SW 1271 (cell line): ENCODE measurements around the gene C11orf86.

Experiments used
- DNase-seq, 2 experiments: peaks; one replicate each; lab custom pipeline; 2025; lab: John Stamatoyannopoulos, UW

The C11orf86 gene

GRCh38 chr11:67024966-67025365 is 49.9 kb downstream of the C11orf86 start:
- DNase-seq, result no peak

- no peak for DNase-seq
Measured at GRCh38 chr11:67025750-67026149, 50.6 kb downstream of the C11orf86 start.
